HFFc6 (cell line): Measurements from ENCODE around the gene SYNJ2. TPM values are rescaled to one million over a fixed set of nuclear protein-coding genes. Genes with fewer than 3 reads are reported as not detected.

Source experiments
- DNase-seq: peaks from one replicate; pipeline ENCODE4 v3.0.0-alpha.2; 2018
- H3K27ac Mint-ChIP-seq: 2 replicates; pipeline ENCODE4 v1.8.0; 2020; ENCODE audit warnings: mild to moderate bottlenecking, mixed read lengths
- H3K27me3 Mint-ChIP-seq: 2 replicates; pipeline ENCODE4 v1.8.0; 2021; ENCODE audit warnings: mild to moderate bottlenecking, moderate library complexity, mixed read lengths; ENCODE audit not compliant: insufficient read depth
- H3K36me3 Mint-ChIP-seq: 2 replicates; pipeline ENCODE4 v1.8.0; 2021; ENCODE audit warnings: low read depth, mixed read lengths
- H3K4me1 Mint-ChIP-seq: 2 replicates; pipeline ENCODE4 v1.8.0; 2020; ENCODE audit warnings: low read depth, mixed read lengths
- H3K4me3 Mint-ChIP-seq: 2 replicates; pipeline ENCODE4 v1.8.0; 2020; ENCODE audit warnings: mild to moderate bottlenecking, moderate library complexity, mixed read lengths
- H3K9me3 Mint-ChIP-seq: 2 replicates; pipeline ENCODE4 v1.8.0; 2020; ENCODE audit warnings: mild to moderate bottlenecking, mixed read lengths
- CTCF ChIP-seq: fragments of 200-600 bp; sonication (generic); IDR thresholded peaks from 2 replicates; pipeline ENCODE4 v1.5.0; 2021; ENCODE audit warnings: antibody characterized with exemption, mild to moderate bottlenecking
- total RNA-seq, 6 experiments: library from RNA; stranded (reverse); fragmentation: NEBNext Ultra II Directional; extraction: Animal tissue kit (Norgen Biotek cat#: 25700); gene quantifications; 2 replicates in 1 of 6; 3 replicates in 5 of 6; pipeline ENCODE4 v1.2.3, GENCODE V29; 2021

The SYNJ2 gene
- total RNA-seq, 6 experiments from 2014 or later, result 31.8 to 46.4 (median 41.3) TPM

DNA sequence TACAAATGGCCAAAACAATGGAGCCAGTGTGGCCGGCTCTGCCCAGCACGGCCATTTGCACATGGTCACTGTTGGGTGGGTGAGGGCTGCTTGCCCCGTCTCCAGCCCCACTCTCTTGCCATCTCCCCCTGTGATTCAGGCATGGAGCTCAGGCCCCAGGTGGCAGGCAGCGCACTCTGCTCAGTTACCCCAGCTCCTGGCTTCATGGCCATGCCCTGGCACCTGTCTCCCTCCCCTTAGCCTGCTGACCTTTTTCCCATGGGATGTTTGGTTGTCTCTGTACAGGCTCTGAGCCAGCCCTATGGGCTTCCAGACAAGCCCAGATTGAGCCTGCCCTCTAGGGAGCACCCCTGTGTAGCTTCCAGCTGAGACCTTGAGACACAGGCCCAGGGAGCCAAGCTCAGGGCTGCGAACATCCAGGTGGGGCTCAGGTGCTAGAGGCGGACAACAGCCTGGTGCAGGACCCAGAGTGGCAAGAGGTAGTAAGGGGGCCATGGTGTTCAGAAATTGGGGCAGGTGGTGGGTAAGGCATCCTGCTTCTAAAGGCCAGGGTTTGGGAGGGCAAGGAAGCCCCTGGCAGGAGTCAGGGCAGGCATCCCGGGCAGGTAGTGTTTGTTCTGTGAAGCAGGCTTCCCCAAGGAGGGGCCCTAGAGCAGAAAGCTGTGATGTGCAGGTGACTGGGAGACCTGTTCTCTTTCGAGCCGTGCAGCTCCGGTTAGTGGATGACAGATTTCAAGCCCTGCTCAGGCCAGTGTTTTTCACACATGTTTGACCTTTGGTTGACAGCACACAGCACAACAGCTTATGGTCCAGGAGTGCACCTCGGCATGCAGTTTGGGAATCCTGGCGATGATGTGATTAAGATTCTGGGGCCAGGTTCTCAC lies 17.7 kb downstream of the SYNJ2 start:
- Mint-ChIP-seq H3K4me3 (no peak overlapping the region), H3K36me3 (peaks cover 31% of the 10 kb centered on the region), H3K4me1 (peaks cover 63% of the 10 kb centered on the region), H3K9me3 (no peaks in the 10 kb centered on the region), H3K27ac (no peak overlapping the region; the same call in 1 of the 2 replicates), H3K27me3 (peaks cover 4% of the 10 kb centered on the region; the same call in 1 of the 2 replicates)
- DNase-seq, result no peak
- TF ChIP-seq CTCF, result no peak

DNA sequence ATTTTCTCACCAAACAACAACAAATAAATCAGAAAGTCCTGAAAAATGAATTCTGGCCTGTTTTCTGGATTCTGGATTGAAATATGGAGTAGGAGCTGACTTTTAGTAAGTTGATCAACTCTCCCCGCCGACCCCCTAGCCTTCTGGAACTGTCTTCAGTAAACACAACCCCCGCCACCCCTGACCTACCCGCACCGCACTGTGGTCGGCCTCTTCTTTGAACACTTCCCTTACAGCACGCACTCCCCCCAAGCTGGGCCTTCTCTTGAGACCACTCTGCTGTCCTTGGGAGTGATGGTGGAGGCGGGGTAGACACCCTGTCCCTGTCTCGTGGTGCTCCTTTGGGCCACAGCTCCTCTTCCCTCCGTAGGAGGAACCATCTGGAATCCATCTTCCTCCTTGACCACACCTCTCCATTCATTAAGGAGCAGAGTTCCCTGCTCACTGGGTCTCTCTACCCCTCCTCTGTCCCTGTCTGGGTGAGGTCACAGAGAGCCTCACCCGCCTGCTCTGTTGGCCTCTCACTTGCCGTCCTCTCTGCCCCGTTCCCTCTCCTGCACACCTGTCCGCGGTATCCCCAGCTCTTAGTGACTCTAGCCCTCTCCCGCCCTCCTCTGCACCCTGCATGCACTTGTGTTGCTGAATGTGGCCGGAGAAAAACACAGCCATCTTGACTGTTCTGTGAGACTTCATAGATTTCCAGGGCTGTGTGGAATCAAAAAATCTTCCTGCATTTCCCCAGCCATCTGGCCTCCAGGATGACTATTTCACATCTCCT lies 19.1 kb downstream of the SYNJ2 start:
- H3K4me3 Mint-ChIP-seq, result no peak overlapping the region
- peaks cover 27% of the 10 kb centered on the region for H3K36me3 Mint-ChIP-seq
- peaks cover 4% of the 10 kb centered on the region; the same call in 1 of the 2 replicates for H3K27me3 Mint-ChIP-seq
- no peak for TF ChIP-seq CTCF
- H3K9me3 Mint-ChIP-seq, result no peaks in the 10 kb centered on the region
- peaks cover 55% of the 10 kb centered on the region for H3K4me1 Mint-ChIP-seq
- DNase-seq, result no peak
- H3K27ac Mint-ChIP-seq, result peak overlapping the region; percentile 54

DNA sequence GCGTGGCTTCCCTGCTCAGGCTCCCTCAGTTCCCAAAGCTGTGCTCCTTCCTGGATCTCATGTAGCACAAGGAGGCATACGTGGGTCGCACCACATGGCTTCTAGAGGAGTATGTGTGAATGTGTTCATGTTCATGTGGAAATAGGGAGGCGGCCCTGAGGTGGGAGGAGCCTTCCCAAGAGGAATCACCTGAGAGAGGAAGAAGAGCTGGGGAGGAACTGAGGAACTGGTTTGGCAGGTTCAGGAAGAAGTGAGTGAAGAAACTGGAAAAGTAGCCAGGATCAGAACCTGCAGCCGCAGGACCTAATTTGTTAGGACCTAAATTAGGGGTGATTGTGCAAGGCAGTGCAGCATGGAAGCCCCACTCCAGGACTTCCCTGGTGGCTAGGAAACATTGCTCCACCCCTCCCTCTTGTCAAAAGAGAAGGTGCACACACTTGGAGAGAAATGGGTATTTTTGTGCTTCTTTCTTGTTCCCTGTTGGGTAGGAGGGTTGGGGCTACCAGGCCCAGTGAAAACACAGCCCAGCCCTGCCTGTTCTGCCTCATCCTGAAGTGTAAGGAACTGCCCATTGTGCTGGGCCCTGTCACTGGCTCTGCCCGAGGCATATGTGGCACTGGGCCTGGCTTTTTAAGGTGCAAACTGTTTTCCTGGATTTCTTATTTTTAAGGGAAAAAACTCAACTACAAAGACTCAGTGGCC lies 20.7 kb downstream of the SYNJ2 start:
- DNase-seq, result no peak

GRCh38 chr6:158002951-158003853 lies 21.5 kb downstream of the SYNJ2 start:
- peak; percentile 84 for DNase-seq
- Mint-ChIP-seq H3K4me3 (peak overlapping the region; percentile 29), H3K4me1 (peaks cover 63% of the 10 kb centered on the region), H3K27me3 (peaks cover 4% of the 10 kb centered on the region; the same call in 1 of the 2 replicates), H3K27ac (peak overlapping the region; percentile 98), H3K36me3 (peaks cover 23% of the 10 kb centered on the region), H3K9me3 (no peaks in the 10 kb centered on the region)
- no peak for TF ChIP-seq CTCF

More for the DNA sequence above, 20.7 kb downstream of the SYNJ2 start:
- Mint-ChIP-seq H3K9me3 (no peaks in the 10 kb centered on the region), H3K4me3 (peak overlapping the region; percentile 29; the same call in 1 of the 2 replicates), H3K36me3 (peaks cover 19% of the 10 kb centered on the region; the same call in 1 of the 2 replicates), H3K27ac (peak overlapping the region; percentile 98), H3K4me1 (peaks cover 55% of the 10 kb centered on the region), H3K27me3 (peaks cover 4% of the 10 kb centered on the region; the same call in 1 of the 2 replicates)
- TF ChIP-seq CTCF, result no peak
